Kidney (tissue), 14 donors: ENCODE results near the gene ATP4A. TPM values are rescaled to one million over a fixed set of nuclear protein-coding genes. Genes with fewer than 3 reads are reported as not detected.

ENCODE experiments used
- DNase-seq, 5 donors: peaks; one replicate each; pipeline ENCODE4 v3.0.0-alpha.2; 2013 to 2020
- FAIRE-seq: peaks from 2 replicates; lab custom pipeline; 2012; peaks lifted over from hg19 to GRCh38; lab: Jason Lieb, UNC
- H3K27ac ChIP-seq, 2 donors: one replicate each; pipeline ENCODE4 v1.7.0; 2013; ENCODE audit warnings: low read depth in 2 of 2, low read length in 2 of 2, inconsistent platforms in 1 of 2
- H3K27me3 ChIP-seq: one replicate; pipeline ENCODE4 v1.7.1; 2013; ENCODE audit warnings: low read length, inconsistent platforms; ENCODE audit not compliant: control insufficient read depth, insufficient read depth
- H3K36me3 ChIP-seq, 3 donors: one replicate each; pipeline versions ENCODE4 v1.7.0 to v1.7.1; 2013; ENCODE audit warnings: low read length in 3 of 3, control low read depth in 1 of 3, inconsistent platforms in 1 of 3; ENCODE audit not compliant: insufficient read depth in 3 of 3, control insufficient read depth in 2 of 3
- H3K4me1 ChIP-seq, 3 donors: one replicate each; pipeline versions ENCODE4 v1.7.0 to v1.7.1; 2013; ENCODE audit warnings: low read length in 3 of 3, inconsistent platforms in 1 of 3, low read depth in 1 of 3; ENCODE audit not compliant: control insufficient read depth in 2 of 3, insufficient read depth in 2 of 3
- H3K4me3 ChIP-seq, 3 donors: one replicate each; pipeline versions ENCODE4 v1.7.0 to v1.8.1; 2013; ENCODE audit warnings: low read length in 3 of 3, control low read depth in 1 of 3, inconsistent platforms in 1 of 3
- H3K9ac ChIP-seq, 3 donors: one replicate each; pipeline versions ENCODE4 v1.7.0 to v1.7.1; 2013; ENCODE audit warnings: low read length in 3 of 3, control low read depth in 1 of 3, inconsistent platforms in 1 of 3
- H3K9me3 ChIP-seq, 3 donors: one replicate each; pipeline versions ENCODE4 v1.7.0 to v1.7.1; 2013; ENCODE audit warnings: low read length in 3 of 3, control low read depth in 1 of 3, inconsistent platforms in 1 of 3; ENCODE audit not compliant: control insufficient read depth in 2 of 3, insufficient read depth in 1 of 3
- intact Hi-C: fragments of 100-400 bp; cut with DNase I; formaldehyde crosslinking; loops from one replicate; pipeline ENCODE4 v1.11.1; 2022
- polyA plus RNA-seq: library from polyadenylated mRNA; stranded (reverse); fragments of 350-450 nt; fragmentation: Illumina TruSeq; extraction: RNeasy Lipid Tissue Mini Kit (QIAGEN cat#74804); gene quantifications from one replicate; pipeline ENCODE4 v1.2.3, GENCODE V29; 2014; ENCODE audit warnings: low read depth, low replicate concordance; ENCODE audit not compliant: insufficient read depth
- total RNA-seq: library from RNA; stranded (reverse); fragmentation: NEBNext Ultra II Directional; extraction: Animal tissue kit (Norgen Biotek cat#: 25700); gene quantifications from one replicate; pipeline ENCODE4 v1.2.1, GENCODE V29; 2021
- TF ChIP-seq, protein P1 (sequence below): IDR thresholded peaks from 3 replicates; pipeline ENCODE4 v1.5.1; 2012; ENCODE audit warnings: mild to moderate bottlenecking, moderate library complexity, borderline replicate concordance; ENCODE audit not compliant: insufficient read depth; ENCODE audit errors: extremely low read depth
- donor health status: control.
- donor health status: control.
- donor health status: control.
- donor health status: control.
- donor health status: control.
- donor health status: DM: yes; HTN: yes; CAD: no.
- donor health status: Normal renal cell carcinoma (clear cell type).

Gene ATP4A
- total and polyA plus RNA-seq, 2 donors from 2014 or later = not detected

DNA sequence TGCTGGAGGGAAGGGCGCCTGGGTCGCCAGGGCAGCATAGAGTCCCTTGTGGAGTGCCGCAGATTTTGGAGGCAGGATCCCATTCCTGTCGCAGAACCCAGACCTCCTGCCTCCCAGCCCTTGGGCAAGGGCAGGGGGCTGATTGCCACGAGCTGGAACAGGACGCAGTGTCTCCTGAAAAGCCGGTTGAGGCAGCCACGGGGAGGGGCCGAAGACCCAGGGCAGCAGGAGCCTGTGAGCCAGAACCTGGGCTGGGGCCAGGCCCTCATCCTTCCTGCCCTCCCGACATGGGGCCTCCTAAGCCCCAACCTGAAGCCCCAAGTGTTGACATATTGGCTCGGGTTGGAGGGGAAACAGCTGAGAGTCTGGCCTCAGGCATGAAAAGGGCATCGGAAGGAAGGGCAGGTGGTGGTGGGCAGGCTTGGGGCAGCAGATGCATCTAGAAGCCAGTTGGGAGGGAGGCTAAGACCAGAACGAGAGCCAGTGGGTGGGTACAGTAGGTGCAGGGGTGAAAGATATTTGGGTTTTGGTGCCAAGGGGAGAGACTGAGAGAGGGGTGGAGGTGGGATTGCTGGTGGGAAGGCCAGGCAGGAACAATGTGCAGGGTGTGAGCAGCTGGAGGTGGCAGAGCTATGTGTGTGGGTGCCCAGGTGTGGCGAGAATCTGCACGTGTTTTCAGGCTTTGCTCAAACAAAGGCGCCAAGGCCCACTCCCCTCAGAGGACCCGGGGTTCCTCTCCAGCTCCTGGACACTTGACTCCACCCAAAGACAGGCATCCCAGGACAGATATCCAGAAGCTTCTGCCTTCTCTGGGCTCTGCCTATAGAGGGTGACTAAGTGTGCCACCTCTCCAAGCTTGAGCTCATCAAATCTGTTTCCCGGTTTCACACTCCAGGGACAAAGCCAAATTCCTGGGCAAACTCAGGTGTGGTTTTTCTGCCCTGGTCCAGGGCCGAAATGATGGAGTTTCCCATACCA lies 33.9 kb downstream of the ATP4A start:
- intact Hi-C loops = no loop called here

DNA sequence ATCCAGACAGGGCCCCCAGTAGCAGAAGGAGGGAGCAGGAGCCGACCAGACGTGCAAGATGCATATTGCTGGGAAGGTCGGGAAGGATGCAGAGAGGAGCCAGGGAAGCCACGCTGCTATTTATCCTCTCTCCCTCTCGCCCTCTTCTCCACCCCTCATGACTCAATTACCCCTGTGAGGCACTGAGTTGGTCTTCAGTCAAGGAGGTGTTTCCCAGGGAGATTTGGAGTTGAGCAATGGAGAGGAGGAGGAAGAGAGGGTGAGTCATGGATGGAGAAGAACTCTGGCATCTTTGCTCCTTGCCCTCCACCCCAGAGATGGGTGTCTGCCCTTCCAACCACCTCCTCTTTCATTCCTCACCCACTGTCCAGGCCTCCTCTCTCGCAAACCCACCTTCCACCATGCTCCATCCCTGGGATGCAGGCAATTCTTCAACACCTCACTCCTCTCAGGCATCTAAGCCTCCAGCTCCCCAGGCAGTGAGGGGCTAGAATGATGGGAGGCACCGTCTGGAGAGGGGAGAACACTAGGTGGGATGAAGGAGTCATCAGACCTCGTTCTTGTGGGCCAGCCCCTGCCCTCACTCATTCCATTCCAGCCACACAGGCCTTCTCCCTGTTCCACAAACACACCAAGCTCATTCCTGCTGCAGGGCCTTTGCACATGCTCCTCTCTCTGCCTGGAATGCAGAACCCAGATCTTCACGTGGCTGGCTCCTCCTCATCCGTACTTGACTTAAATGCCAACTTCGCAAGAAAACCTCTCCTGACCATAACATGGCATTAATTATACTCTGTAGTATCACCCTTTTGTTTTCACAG lies 35.0 kb downstream of the ATP4A start, which contains the start of gene SBSN:
Gene SBSN, minus strand, starts transcription at position 94 of the 821 bp plus-strand sequence. Its CDS starts 30 bp downstream, at position 64.
- Histone ChIP-seq H3K9me3 (no peaks in the 10 kb centered on the region), H3K4me1 (no peaks in the 10 kb centered on the region), H3K36me3 (no peaks in the 10 kb centered on the region), H3K27me3 (no peaks in the 10 kb centered on the region), H3K27ac (no peak within 1 kb of the TSS), H3K4me3 (no peak within 1 kb of the TSS), H3K9ac (no peak within 1 kb of the TSS)
- intact Hi-C loops = no loop called here
- TF ChIP-seq, protein P1, sequence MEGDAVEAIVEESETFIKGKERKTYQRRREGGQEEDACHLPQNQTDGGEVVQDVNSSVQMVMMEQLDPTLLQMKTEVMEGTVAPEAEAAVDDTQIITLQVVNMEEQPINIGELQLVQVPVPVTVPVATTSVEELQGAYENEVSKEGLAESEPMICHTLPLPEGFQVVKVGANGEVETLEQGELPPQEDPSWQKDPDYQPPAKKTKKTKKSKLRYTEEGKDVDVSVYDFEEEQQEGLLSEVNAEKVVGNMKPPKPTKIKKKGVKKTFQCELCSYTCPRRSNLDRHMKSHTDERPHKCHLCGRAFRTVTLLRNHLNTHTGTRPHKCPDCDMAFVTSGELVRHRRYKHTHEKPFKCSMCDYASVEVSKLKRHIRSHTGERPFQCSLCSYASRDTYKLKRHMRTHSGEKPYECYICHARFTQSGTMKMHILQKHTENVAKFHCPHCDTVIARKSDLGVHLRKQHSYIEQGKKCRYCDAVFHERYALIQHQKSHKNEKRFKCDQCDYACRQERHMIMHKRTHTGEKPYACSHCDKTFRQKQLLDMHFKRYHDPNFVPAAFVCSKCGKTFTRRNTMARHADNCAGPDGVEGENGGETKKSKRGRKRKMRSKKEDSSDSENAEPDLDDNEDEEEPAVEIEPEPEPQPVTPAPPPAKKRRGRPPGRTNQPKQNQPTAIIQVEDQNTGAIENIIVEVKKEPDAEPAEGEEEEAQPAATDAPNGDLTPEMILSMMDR = no peak
- FAIRE-seq (no peak), DNase-seq (no peak)

More for the DNA sequence above, 33.9 kb downstream of the ATP4A start:
- Histone ChIP-seq H3K4me3 (no peak overlapping the region), H3K36me3 (no peaks in the 10 kb centered on the region), H3K4me1 (no peaks in the 10 kb centered on the region), H3K9me3 (no peaks in the 10 kb centered on the region), H3K27ac (no peak overlapping the region), H3K27me3 (no peaks in the 10 kb centered on the region), H3K9ac (no peak overlapping the region)
- no peak for DNase-seq
- TF ChIP-seq, protein P1 = no peak
- no peak for FAIRE-seq

DNA sequence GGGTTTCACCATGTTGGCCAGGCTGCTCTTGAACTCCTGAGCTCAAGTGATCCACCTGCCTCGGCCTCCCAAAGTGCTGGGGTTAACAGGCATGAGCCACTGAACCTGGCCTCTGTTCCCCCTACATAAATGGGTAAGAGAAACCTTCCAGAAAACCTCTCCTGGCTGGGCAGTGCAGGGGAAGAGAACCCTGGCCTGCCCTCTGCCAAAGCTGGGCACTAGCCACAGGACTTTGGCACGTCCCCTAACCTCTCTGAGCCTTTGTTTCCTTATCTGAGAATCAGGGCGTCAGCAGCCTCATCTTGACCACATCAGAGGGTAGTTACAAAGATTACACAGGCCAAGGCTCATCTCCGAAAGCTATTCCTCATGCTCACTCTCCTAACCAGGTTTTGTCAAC lies 37.6 kb downstream of the ATP4A start:
- Histone ChIP-seq H3K27ac (no peak overlapping the region), H3K4me1 (no peaks in the 10 kb centered on the region), H3K9ac (no peak overlapping the region), H3K4me3 (no peak overlapping the region), H3K9me3 (no peaks in the 10 kb centered on the region), H3K36me3 (no peaks in the 10 kb centered on the region), H3K27me3 (no peaks in the 10 kb centered on the region)
- no peak for FAIRE-seq
- no peak for DNase-seq
- TF ChIP-seq, protein P1 = no peak
- intact Hi-C loops = no loop called here
